LHCN-M2 (cell line): ENCODE measurements around the gene TERB1. TPM values are rescaled to one million over a fixed set of nuclear protein-coding genes. Genes with fewer than 3 reads are reported as not detected.
"Not testable (repeated sequence)": the region's sequence is repeated elsewhere in the genome, so short reads cannot be mapped to it uniquely, and the experiment has no call there.

Source experiments
- DNase-seq: peaks from one replicate; pipeline ENCODE4 v3.0.0-alpha.2; 2012; ENCODE audit warnings: low read depth
- total RNA-seq: library from RNA; depleted of rRNA; stranded (reverse); fragments of >200 nt; gene quantifications from 2 replicates; pipeline ENCODE4 v1.2.3, GENCODE V29; 2014

The TERB1 gene
- total RNA-seq, 1 experiment from 2014 or later, result not detected

GRCh38 chr16:66830422-66831404, 29.3 kb upstream of the TERB1 start, which contains the start of gene NAE1:
Gene NAE1 (minus strand): TSS chr16:66830976. CDS start chr16:66830899, 77 bp downstream.
- peak; percentile 79 for DNase-seq

GRCh38 chr16:66824006-66824405, 22.6 kb upstream of the TERB1 start:
- no peak for DNase-seq

GRCh38 chr16:66814734-66815133, 13.3 kb upstream of the TERB1 start:
- no peak for DNase-seq

GRCh38 chr16:66811043-66811442, 9.7 kb upstream of the TERB1 start:
- DNase-seq, result no peak

GRCh38 chr16:66810391-66810790, 9.0 kb upstream of the TERB1 start:
- no peak for DNase-seq

GRCh38 chr16:66809765-66810164, 8.4 kb upstream of the TERB1 start:
- no peak for DNase-seq

GRCh38 chr16:66802159-66802558, 775 bp upstream of the TERB1 start:
- no peak for DNase-seq

GRCh38 chr16:66800856-66801255, 528 bp downstream of the TERB1 start:
- no peak for DNase-seq

- DNase-seq, result peak; percentile 5
Measured at GRCh38 chr16:66798161-66798560, 3.2 kb downstream of the TERB1 start.

- DNase-seq, result not testable (repeated sequence)
Measured at GRCh38 chr16:66793984-66794383, 7.4 kb downstream of the TERB1 start.

GRCh38 chr16:66790130-66790733, 11.2 kb downstream of the TERB1 start:
- no peak for DNase-seq

- DNase-seq, result no peak
Measured at GRCh38 chr16:66787427-66787826, 14.0 kb downstream of the TERB1 start.

GRCh38 chr16:66786551-66786950, 14.8 kb downstream of the TERB1 start:
- no peak for DNase-seq

GRCh38 chr16:66776457-66776856, 24.9 kb downstream of the TERB1 start:
- no peak for DNase-seq

- DNase-seq, result no peak
Measured at GRCh38 chr16:66774981-66775380, 26.4 kb downstream of the TERB1 start.

GRCh38 chr16:66758086-66758485, 43.3 kb downstream of the TERB1 start:
- DNase-seq, result no peak

GRCh38 chr16:66754819-66755218, 46.6 kb downstream of the TERB1 start:
- no peak for DNase-seq

- no peak for DNase-seq
Measured at GRCh38 chr16:66754211-66754610, 47.2 kb downstream of the TERB1 start.

GRCh38 chr16:66752958-66753357, 48.4 kb downstream of the TERB1 start:
- DNase-seq, result no peak

- DNase-seq, result no peak
Measured at GRCh38 chr16:66752379-66752778, 49.0 kb downstream of the TERB1 start.

GRCh38 chr16:66751992-66752322, 49.4 kb downstream of the TERB1 start:
- DNase-seq, result no peak

GRCh38 chr16:66751303-66751991, 49.9 kb downstream of the TERB1 start, which contains the start of gene DYNC1LI2:
Gene DYNC1LI2 (minus strand): TSS chr16:66751609. CDS start chr16:66751591, 18 bp downstream.
- peak; percentile 64 for DNase-seq
